HG03432 (cell line): ENCODE measurements around the gene TLR6.

Source experiments
- ATAC-seq: cut with Tn5 transposase; IDR thresholded peaks from one replicate; pipeline ENCODE4 v1.9.1; 2021; ENCODE audit warnings: mild to moderate bottlenecking, moderate library complexity; ENCODE audit not compliant: unreplicated experiment

TLR6 gene, protein sequence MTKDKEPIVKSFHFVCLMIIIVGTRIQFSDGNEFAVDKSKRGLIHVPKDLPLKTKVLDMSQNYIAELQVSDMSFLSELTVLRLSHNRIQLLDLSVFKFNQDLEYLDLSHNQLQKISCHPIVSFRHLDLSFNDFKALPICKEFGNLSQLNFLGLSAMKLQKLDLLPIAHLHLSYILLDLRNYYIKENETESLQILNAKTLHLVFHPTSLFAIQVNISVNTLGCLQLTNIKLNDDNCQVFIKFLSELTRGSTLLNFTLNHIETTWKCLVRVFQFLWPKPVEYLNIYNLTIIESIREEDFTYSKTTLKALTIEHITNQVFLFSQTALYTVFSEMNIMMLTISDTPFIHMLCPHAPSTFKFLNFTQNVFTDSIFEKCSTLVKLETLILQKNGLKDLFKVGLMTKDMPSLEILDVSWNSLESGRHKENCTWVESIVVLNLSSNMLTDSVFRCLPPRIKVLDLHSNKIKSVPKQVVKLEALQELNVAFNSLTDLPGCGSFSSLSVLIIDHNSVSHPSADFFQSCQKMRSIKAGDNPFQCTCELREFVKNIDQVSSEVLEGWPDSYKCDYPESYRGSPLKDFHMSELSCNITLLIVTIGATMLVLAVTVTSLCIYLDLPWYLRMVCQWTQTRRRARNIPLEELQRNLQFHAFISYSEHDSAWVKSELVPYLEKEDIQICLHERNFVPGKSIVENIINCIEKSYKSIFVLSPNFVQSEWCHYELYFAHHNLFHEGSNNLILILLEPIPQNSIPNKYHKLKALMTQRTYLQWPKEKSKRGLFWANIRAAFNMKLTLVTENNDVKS

DNA sequence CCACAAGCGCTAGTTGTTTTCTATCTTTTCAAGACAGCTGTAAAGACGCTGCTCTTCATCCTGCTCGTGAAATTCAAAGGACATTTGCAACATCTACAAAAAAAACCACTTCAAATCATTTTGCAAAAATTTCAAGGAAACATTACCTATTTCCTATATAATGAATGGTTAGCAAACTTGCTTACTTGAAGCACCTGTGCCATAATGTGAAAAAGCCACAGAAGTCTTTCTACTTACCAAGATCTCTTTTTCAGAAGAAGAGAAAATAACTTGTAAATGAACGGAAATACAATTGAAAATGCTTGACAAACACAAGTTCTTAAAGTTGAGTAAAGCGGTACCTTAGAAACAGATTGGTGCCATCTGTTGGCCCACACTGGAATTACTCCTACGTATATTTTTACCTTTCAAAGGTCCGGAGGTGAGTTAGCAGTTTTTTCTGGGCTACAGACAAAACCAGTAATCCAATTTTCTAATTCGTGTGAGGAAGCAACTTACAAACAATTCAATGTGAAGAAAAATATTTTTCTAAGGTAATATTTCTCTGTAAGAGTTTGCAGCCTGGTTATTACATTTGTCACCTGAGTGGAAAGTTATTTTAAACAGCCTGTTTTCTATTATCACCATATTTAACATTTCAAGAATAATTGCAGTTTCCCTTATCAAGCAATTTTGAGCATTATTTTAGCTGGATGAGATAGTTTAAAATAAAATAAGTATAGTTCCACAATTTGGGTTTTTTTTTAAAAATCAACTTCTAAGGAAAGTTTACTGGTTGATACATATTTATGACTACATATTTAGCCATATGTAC lies at the start of gene TLR6:
TLR6 (minus strand) TSS at position 294 of the 814 bp plus-strand sequence. CDS start 27,344 bp downstream, outside the sequence.
- ATAC-seq: peak; percentile 48

DNA sequence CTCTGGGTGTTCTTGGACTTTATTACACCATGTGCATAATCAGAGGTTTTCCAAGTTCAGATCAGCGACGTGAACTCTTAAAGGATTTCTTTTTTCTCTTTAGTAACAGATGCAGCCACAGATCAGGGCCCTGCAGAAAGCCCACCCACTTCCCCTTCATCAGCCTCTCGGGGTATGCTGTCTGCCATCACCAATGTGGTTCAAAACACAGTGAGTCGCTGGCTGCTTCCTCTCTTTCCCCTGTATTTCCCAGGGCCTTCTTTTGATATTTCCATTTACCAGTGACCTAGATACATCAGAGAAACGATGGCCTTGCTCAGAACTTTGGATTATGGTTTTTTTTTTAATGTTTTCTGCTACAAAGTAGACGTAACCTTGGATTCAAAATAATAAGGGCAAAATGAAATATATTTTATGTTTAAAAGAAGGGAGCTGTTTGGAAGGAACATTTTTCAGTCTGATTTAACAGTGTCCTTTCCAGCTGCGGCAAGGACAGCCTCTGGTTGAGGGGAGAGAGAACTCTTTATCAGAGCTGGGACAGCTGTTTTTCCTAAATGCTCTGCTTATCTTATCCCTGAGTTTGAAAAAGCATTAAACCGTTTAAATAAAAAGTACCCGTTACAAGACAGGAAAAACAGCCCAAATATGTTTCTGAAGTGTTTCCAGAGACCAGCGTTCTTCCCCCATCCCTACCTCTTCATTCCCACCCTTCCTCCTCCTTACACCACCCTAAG lies 49.2 kb upstream of the TLR6 start:
- no peak for ATAC-seq

DNA sequence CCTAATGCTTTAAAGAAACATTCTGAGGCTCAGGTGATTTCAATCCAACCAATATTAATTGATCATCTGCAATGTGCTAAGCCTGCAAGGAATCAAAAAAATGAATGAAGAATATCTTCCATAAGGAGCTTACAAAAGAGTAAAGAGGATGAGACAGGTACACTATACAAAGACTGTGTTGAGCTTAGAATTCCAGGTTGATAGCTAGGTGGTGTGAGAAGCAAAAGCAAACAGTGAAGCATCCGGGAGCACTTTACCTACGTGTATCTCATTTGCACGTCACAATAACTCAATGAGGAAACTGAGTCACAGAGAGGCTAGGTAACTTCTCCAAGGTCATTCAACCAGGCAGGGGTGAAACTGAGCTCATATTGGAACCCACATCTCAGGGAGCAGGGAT lies 48.1 kb upstream of the TLR6 start:
- ATAC-seq: no peak

DNA sequence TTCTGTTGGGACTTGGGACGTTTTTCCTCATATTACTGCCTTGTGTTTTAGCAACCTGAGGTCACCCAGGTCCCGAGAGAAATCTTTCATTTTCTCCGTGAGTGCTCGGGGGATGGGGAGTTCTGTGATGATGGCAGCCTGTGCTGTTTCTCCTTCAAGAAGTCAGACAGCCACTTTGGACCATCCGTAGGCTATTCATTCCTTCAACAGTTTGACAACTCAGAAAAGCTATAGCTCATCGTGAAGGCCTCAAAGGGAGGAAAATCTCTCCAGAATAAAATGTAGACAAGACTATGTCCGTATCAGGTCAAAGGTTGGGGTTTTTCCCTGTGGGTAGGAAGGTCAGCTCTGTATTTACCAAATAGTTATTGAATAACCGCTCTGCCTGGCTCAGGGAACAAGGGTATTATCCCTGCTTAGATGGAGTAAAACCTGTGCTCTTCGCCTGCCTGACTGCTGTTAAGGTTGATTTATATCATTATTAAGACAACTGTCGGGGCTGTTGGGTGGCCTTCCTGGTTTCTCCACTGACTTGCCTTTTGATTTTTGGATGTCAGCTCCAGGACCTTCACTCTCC lies 47.6 kb upstream of the TLR6 start:
- ATAC-seq: no peak

DNA sequence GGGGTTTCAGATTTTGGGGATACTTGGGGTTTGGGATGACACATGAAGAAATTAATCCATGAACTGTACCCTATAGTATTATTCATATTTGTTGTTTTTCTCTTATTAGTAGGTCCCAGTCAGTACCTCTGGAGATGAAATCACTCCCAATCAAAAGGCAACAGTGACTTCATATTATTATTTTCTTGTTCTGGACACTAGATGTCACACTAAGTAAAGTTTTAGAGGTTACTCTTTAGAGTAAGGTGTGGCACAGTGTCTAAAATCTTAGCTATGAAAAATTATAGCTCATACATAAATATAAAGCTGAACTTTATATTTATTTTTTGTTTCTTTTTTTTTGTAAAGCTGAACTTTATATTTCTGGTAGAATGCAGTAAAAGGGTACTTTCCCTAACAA lies 46.1 kb upstream of the TLR6 start:
- peak; percentile 58 for ATAC-seq

DNA sequence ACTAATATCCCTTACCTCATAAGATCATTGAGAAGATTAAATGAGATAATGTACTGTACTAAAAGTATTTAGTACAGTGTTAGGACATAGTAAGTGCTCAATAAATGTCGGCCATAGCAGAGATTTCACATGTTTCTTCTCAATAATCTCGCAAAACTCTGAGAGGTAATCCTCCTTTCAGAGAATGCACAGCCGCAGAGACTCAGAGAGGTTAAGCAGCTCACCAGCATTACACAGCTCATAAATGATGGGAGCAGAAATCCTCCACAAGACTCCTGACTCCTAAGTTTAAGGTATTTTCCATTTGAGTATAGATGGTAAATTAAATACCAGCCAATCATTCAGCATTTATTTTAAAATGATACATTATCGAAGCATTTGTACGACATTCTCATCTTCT lies 45.6 kb upstream of the TLR6 start:
- ATAC-seq: no peak

DNA sequence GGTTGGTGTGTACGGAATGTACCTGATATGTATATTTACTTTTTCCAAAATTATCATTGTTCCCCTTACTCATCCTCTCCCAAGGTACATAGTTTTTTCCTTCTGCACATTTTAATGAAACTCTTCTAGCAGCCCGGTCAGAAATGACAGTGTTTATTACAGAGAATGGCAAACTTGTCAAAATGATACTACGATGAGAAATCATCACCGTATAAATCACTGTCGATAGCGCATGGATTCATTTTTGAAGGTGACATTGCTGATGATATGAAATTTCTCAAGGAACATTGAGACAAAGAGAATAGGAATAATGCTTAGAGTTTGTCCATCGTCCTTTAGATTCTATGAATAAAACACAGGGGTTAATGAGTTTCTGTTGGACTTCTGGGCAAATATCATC lies 41.6 kb upstream of the TLR6 start:
- ATAC-seq: no peak

DNA sequence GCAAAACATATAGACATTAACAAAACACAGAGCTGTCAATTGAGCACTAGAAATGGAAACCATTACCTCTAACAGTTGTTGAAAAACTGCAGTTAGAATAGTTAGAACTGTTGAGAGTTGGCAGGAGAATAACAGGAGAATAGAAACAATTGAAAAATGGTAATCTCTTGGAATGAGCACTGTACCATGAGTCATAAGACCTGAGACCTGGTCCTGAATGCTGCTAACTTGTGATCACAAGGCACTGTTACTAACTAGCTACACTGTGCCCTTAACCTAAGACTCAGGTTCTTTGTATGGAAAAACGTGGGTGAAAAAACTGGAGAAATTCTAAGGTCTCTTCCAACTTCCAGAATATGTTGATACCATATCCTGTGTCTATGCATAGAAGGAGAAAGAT lies 40.3 kb upstream of the TLR6 start:
- no peak for ATAC-seq

DNA sequence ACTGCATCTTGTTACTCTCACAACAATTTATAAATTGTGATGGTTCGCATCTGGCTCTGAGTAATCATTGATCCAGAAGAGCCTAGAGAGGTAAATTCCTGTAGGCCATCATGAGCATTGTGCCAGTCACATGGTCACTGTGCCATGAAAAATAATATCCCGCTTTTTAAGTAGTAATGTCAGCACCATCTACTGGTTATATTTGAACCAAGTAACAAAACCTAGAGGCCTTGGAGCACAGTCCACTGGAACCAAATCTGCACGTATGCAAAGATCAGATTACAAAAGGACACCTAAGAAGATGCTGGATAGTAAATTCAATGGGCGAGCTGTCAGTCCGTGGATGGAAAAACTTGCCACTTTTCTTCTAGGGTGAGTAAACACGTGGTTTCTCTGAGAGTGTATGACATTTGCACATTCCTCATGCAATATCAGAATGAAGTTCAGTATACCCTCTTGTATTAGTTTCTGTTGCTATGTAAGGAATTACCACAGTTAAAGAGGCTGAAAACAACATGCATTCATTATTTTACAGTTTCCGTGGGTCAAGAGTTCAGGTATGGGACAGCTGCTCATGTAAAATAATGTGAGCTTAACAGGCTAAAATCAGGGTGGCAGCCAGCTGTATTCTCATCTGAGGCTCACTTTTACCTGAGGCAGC lies 37.8 kb upstream of the TLR6 start:
- ATAC-seq: no peak

DNA sequence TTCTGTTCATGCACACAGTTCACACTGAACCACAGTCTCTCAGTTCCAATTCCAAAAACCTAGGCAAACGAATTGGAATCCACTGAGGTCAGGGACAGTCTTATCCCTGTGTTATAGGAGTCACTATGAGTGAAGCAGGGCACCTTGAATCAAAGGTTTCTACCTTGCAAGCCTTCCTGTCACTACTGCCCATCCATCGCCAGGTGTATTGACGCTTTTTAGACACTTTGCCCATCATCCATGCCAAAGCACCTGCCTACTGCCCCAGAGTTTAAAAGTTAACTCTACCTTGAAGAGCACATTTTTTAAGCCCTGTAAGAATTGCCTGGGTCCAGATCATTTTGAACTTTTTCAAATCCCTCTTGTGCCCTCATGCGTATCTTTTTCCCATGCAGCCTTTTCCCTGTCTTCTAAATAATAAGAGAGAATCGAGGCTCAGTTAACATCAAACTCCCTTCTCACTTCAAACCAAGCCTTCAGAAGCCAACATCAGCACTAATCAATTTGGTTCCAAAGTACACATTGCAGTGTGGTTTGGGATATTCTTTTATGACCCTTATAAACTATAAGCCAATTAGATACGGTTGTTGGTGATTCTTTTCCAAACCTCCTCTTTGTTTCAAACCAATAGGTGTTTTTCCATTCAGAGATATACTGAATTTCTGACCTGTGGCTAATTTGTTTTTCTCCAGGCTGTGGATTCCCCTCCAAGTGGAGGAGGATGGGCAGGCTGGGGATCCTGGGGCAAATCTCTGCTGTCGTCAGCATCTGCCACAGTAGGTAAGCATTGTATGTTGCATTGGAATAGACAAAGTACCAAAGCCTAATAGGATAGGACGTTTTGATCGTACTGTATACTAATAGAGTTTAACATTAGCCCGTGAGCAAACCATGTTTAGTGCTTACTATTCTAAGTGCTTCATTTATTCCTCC lies 34.7 kb upstream of the TLR6 start:
- no peak for ATAC-seq

DNA sequence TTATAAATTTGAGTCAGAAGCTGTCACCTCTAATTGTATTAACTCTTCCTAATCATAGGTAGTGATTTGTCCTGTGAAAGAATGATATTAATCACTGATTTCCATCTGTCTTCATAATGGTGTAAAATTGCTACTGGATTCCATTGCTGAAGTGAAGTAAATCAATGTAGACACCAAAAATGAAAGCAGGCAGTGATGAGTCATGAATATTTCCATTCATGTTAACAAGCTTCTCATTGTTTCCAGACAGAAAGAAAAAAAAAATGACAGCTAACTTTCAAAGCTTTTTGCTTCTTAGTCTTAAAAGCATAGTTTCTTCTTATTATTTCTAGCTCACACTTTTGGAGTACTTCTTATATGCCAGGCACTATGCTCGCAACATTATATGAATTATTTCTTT lies 32.5 kb upstream of the TLR6 start:
- ATAC-seq: peak; percentile 85

DNA sequence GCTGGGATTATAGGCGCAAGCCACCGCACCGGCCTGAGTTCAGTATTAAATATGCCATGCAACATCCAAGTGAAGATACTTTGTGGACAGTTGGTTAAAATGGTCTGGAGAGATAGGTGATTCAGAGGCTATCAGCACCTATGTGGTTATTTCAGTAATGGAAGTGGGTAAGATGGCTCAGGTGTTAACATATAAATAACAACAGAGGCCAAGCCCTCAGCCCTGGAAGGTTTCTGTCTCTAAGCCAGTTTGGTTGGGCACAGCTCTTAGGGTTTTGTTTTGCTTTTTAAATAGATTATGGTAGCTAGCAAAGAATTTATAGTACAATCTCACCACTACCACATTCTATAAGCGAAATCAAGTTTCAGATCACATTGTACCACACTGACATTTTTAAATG lies 27.6 kb upstream of the TLR6 start:
- no peak for ATAC-seq

DNA sequence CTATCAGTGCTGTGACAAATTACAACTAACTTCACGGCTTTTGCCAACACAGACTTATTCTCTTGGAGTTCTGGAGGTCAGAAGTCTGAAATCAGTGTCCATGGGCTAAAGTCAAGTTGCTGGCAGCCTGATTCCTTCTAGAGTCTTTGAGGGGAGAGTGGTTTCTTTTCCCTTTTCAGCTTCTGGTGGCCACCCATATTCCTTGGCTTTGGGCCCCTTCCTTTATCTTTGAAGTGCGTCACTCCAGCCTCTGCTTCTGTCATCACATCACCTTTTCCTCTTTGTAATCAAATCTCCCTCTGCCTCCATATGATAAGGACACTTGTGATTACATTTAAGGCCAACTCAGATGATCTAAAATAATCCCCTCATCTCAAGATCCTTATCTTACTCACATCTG lies 20.0 kb upstream of the TLR6 start:
- no peak for ATAC-seq

DNA sequence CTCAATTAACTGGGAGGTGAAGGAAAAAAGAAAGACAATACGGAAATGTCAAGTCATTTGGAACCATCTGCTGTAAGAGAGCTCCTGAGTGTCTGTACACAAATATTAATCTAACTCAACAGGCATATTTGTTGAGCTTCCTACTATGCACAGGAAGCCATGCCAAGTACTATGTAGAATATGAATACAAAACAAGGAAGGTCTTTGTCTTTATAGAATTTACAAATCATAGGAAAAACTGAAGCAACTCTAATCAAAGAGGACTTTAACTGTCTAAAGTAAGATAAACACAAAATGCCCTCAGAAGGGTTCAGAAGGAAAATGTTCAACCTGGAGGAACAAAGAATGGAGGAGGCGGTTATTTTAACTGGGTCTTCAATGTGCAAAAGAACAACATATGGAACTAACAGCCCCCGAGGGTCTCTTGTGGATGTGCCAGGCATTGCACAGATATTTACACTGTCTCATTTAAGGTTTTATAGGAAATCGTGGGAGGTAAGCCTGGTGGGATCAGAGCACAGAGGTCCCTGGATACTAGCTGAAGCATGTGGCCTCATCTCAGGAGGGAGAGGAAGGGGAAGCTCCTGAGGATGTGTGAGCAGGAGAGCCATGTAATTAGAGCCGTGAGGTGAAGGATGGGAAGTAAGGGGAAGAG lies 16.8 kb upstream of the TLR6 start:
- no peak for ATAC-seq

DNA sequence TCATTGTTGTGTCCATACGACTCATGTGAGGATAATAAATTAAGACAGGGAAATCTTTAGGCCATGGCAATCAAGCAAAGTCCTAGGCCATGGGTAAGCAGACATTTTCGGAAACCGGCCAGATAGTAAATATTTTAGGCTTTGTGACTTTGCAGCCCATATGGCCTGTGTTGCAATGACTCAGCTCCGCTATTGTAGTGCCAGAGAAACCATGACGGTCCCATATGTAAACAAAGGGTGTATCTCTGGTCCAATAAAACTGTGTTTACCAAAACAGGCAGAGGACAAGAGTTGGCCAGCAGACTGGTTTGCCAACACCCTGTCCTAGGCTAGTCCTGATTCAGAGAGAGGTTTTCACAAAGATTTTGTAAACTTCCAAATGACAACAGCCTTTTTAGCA lies 16.0 kb upstream of the TLR6 start:
- ATAC-seq: no peak

DNA sequence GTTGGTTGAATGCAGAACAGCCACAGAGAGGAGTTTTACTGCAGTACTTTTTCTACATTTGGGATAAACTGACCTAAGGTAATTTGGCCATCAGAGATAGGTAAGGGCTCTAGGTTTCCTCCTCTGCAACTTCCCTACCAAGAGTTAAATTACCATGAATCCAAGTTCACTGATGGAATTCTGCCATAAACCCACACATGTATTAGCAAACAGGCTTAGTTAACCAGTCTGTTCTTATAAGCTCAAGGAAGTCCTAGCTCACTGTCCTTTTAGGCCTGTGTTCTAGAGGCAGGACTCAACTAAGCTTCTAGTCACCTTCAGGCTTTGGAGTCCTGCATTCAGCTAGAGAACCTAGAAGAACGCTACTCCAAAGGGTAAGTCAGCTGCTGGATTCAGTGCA lies 15.0 kb upstream of the TLR6 start:
- ATAC-seq: no peak

DNA sequence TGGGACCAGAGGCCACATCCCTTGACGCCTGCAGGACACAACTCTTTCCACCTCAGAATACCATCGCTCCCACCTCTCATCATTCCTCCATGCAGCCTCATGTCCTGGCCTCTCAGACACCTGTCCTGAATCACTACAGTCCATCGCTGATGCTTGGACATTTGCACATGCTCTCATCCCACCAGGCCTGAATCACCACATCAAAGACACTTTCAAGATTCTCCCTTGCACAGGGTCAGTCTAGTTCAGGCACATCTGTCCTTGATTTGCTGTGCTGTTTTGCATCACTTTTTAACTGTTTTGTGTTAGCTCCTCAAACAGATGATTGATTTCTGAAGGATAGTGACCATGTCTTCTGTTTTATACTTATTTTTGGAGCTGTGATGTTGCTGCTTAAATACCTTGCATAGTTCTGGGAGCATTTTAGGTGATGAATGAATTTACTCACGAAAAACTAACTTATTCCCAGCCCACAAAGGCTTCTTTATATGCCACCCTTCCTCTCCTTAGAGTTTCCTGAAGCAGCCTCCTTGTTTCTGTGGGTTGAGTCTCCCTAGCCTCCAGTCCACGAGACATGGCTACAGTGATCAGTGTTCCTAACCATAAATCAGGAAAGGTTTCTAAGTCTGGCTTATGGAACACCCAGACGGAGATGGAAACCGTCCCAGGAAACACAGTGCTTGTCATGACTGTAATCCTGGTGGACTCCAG lies 13.6 kb upstream of the TLR6 start:
- ATAC-seq: no peak

DNA sequence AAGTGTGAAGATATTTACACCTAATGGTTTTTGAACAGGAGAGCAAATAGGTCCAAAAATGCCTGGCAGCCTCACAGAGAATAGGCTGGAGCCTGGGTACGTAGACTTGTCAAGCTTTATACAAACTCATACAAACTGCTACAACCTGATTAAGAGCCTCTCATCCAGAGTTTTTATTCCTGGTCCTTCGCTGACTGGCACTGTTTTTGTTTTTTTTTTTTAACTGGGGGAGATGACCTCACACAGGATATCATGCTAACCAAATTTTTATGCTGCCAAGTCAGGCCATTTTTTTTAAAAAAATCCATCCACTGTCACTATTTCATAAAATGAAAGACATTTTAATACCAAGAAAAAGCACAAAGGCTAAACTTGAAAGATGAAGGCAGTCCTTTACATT lies 12.9 kb upstream of the TLR6 start:
- ATAC-seq: no peak
